Gastrocnemius medialis (tissue), 4 donors: ENCODE measurements around the gene ZNF467. TPM values are rescaled to one million over a fixed set of nuclear protein-coding genes. Genes with fewer than 3 reads are reported as not detected.

Experiments used
- ATAC-seq, 2 donors: fragments of 150-250 bp; one replicate each; pipeline ENCODE4 v1.9.1; 2016
- DNase-seq, 2 donors: peaks; one replicate each; pipeline ENCODE4 v3.0.0-alpha.2; 2019
- H3K27ac ChIP-seq, 4 donors: fragments of 200-600 bp; sonication (generic); 1 replicate in 1 of 4; 2 replicates in 3 of 4; pipeline ENCODE4 v1.5.1; 2016 to 2018; ENCODE audit warnings: mild to moderate bottlenecking in 2 of 4, moderate library complexity in 1 of 4
- H3K27me3 ChIP-seq, 3 donors: fragments of 200-600 bp; sonication (generic) in 2 of 3; 1 replicate in 1 of 3; 2 replicates in 2 of 3; pipeline versions ENCODE4 v1.5.1 to v1.6.0; 2016 to 2019; ENCODE audit warnings: mild to moderate bottlenecking in 1 of 3, moderate library complexity in 1 of 3
- H3K36me3 ChIP-seq, 2 donors: fragments of 200-600 bp; sonication (generic) in 1 of 2; one replicate each; pipeline ENCODE4 v1.5.1; 2017 to 2018
- H3K4me1 ChIP-seq, 2 donors: fragments of 200-600 bp; sonication (generic) in 1 of 2; one replicate each; pipeline ENCODE4 v1.5.1; 2016 to 2017; ENCODE audit warnings: mild to moderate bottlenecking in 2 of 2
- H3K4me3 ChIP-seq, 4 donors: fragments of 200-600 bp; sonication (generic) in 3 of 4; 1 replicate in 1 of 4; 2 replicates in 3 of 4; pipeline ENCODE4 v1.5.1; 2016 to 2019; ENCODE audit warnings: mild to moderate bottlenecking in 2 of 4
- H3K9me3 ChIP-seq, 3 donors: fragments of 200-600 bp; sonication (generic) in 2 of 3; 1 replicate in 1 of 3; 2 replicates in 2 of 3; pipeline ENCODE4 v1.5.1; 2016 to 2019
- CTCF ChIP-seq, 5 experiments: fragments of 450-650 bp in 3 of 5; fragments of 200-600 bp in 2 of 5; sonication (generic) in 2 of 5; IDR thresholded peaks in 4 of 5; conservative IDR thresholded peaks in 1 of 5; 1 replicate in 4 of 5; 2 replicates in 1 of 5; pipeline ENCODE4 v1.5.1; 2016 to 2019; ENCODE audit warnings: antibody characterized with exemption in 5 of 5, mild to moderate bottlenecking in 3 of 5, moderate library complexity in 3 of 5
- POLR2A ChIP-seq, 2 donors: fragments of 450-650 bp; IDR thresholded peaks; one replicate each; pipeline ENCODE4 v1.6.1; 2017; ENCODE audit warnings: antibody characterized with exemption in 2 of 2, mild to moderate bottlenecking in 2 of 2, moderate library complexity in 2 of 2
- in situ Hi-C, 4 donors: fragments of 200-750 bp; cut with MboI; loops; one replicate each; pipeline versions ENCODE4 v1.15.0 to v1.8.0; 2017; ENCODE audit warnings: low sequenced_read_pairs in 4 of 4
- intact Hi-C: fragments of 100-400 bp; cut with DNase I; formaldehyde crosslinking; loops from one replicate; pipeline ENCODE4 v1.15.1; 2023; ENCODE audit warnings: low total_unique reads
- total RNA-seq, 4 donors: library from RNA; depleted of rRNA; stranded (reverse); fragments of >200 nt; gene quantifications; one replicate each; pipeline versions ENCODE4 v1.1.0 to v1.2.3, GENCODE V29; 2016

The ZNF467 gene
- total RNA-seq, 4 donors from 2014 or later = 0.15 to 1.8 (median 0.95) TPM

GRCh38 chr7:149800169-149800555 lies 26.8 kb upstream of the ZNF467 start:
- no peak for TF ChIP-seq POLR2A (IDR thresholded peaks at IDR 0.05)
- TF ChIP-seq CTCF (IDR thresholded peaks at IDR 0.05 in 4 of 5, conservative IDR thresholded peaks at IDR 0.05 in 1 of 5) = peak in 1 of 5 experiments; percentile 8
- Histone ChIP-seq H3K9me3 (no peaks in the 10 kb centered on the region), H3K4me1 (no peaks in the 10 kb centered on the region), H3K4me3 (no peak overlapping the region), H3K36me3 (no peaks in the 10 kb centered on the region), H3K27ac (no peak overlapping the region), H3K27me3 (no peaks in the 10 kb centered on the region)
- in situ Hi-C loops (no loop called here), intact Hi-C loops (no loop called here)
- no peak for ATAC-seq
- DNase-seq = no peak

GRCh38 chr7:149799397-149800168 lies 26.2 kb upstream of the ZNF467 start:
- intact Hi-C loops (no loop called here), in situ Hi-C loops (no loop called here)
- DNase-seq = no peak
- TF ChIP-seq POLR2A (IDR thresholded peaks at IDR 0.05) = no peak
- TF ChIP-seq CTCF (IDR thresholded peaks at IDR 0.05 in 4 of 5, conservative IDR thresholded peaks at IDR 0.05 in 1 of 5) = peak in 4 of 5 experiments; percentile 18 to 41 (median 28)
- no peaks in the 10 kb centered on the region for H3K4me1 ChIP-seq
- H3K36me3 ChIP-seq = no peaks in the 10 kb centered on the region
- no peaks in the 10 kb centered on the region for H3K27me3 ChIP-seq
- no peak for ATAC-seq
- no peak overlapping the region for H3K27ac ChIP-seq
- H3K9me3 ChIP-seq = no peaks in the 10 kb centered on the region
- H3K4me3 ChIP-seq = no peak overlapping the region

GRCh38 chr7:149797771-149798170 lies 24.4 kb upstream of the ZNF467 start:
- in situ Hi-C loops = no loop called here
- intact Hi-C loops = no loop called here
- no peak for TF ChIP-seq CTCF (IDR thresholded peaks at IDR 0.05 in 4 of 5, conservative IDR thresholded peaks at IDR 0.05 in 1 of 5)
- TF ChIP-seq POLR2A (IDR thresholded peaks at IDR 0.05) = no peak
- no peak overlapping the region for H3K27ac ChIP-seq
- H3K27me3 ChIP-seq = no peaks in the 10 kb centered on the region
- ATAC-seq (no peak), DNase-seq (no peak)
- H3K4me1 ChIP-seq = no peaks in the 10 kb centered on the region
- H3K36me3 ChIP-seq = no peaks in the 10 kb centered on the region
- H3K4me3 ChIP-seq = no peak overlapping the region
- no peaks in the 10 kb centered on the region for H3K9me3 ChIP-seq

GRCh38 chr7:149796287-149796860 lies 23.0 kb upstream of the ZNF467 start:
- DNase-seq = no peak

More at GRCh38 chr7:149796287-149796860, 23.0 kb upstream of the ZNF467 start:
- Histone ChIP-seq H3K27me3 (peaks cover 3 to 9% (median 4%) of the 10 kb centered on the region in 3 donors), H3K9me3 (no peaks in the 10 kb centered on the region), H3K4me3 (no peak overlapping the region), H3K4me1 (no peaks in the 10 kb centered on the region), H3K27ac (no peak overlapping the region), H3K36me3 (no peaks in the 10 kb centered on the region)
- TF ChIP-seq CTCF (IDR thresholded peaks at IDR 0.05 in 4 of 5, conservative IDR thresholded peaks at IDR 0.05 in 1 of 5) (no peak), POLR2A (IDR thresholded peaks at IDR 0.05) (no peak)
- intact Hi-C loops = no loop called here
- no peak for ATAC-seq
- in situ Hi-C loops = no loop called here
